Karpas-422 (cell line): ENCODE measurements around the gene AGO3. TPM values are rescaled to one million over a fixed set of nuclear protein-coding genes. Genes with fewer than 3 reads are reported as not detected.

ENCODE experiments used
- DNase-seq: peaks from one replicate; pipeline ENCODE4 v3.0.0-alpha.2; 2015
- H2AFZ ChIP-seq: fragments of 200-600 bp; sonication (generic); 2 replicates; pipeline ENCODE4 v1.6.1; 2014; ENCODE audit warnings: antibody characterized with exemption, low read length, mixed read lengths
- H3K27ac ChIP-seq: fragments of 200-600 bp; sonication (generic); 2 replicates; pipeline ENCODE4 v1.5.1; 2014; ENCODE audit warnings: mild to moderate bottlenecking, low read length, moderate library complexity
- H3K27me3 ChIP-seq: fragments of 200-600 bp; sonication (generic); 2 replicates; pipeline ENCODE4 v1.6.1; 2014; ENCODE audit warnings: low read length, mixed read lengths
- H3K36me3 ChIP-seq: fragments of 200-600 bp; sonication (generic); 2 replicates; pipeline ENCODE4 v1.6.1; 2014; ENCODE audit warnings: low read length, mixed read lengths; ENCODE audit not compliant: insufficient read depth
- H3K4me1 ChIP-seq: fragments of 200-600 bp; sonication (generic); 2 replicates; pipeline ENCODE4 v1.6.1; 2014; ENCODE audit warnings: mild to moderate bottlenecking, low read length, mixed read lengths
- H3K4me2 ChIP-seq: fragments of 200-600 bp; sonication (generic); 2 replicates; pipeline ENCODE4 v1.6.1; 2014; ENCODE audit warnings: low read length, low read depth, mild to moderate bottlenecking; ENCODE audit not compliant: poor library complexity, severe bottlenecking
- H3K4me3 ChIP-seq: fragments of 200-600 bp; sonication (generic); 2 replicates; pipeline ENCODE4 v1.5.1; 2014; ENCODE audit warnings: mild to moderate bottlenecking, antibody characterized with exemption, low read length, mixed read lengths
- H3K79me2 ChIP-seq: fragments of 200-600 bp; sonication (generic); 2 replicates; pipeline ENCODE4 v1.6.1; 2014; ENCODE audit warnings: mild to moderate bottlenecking, low read length, mixed read lengths
- H3K9ac ChIP-seq: fragments of 200-600 bp; sonication (generic); 2 replicates; pipeline ENCODE4 v1.6.0; 2014; ENCODE audit warnings: low read length
- H3K9me2 ChIP-seq: fragments of 200-600 bp; sonication (generic), shearing (Covaris generic); replicated peaks from 2 replicates; pipeline ENCODE4 v1.6.0; 2014; ENCODE audit warnings: mild to moderate bottlenecking, low read length, moderate library complexity; ENCODE audit not compliant: insufficient read depth
- H3K9me3 ChIP-seq: fragments of 300-700, 200-600 bp; sonication (generic); 2 replicates; pipeline ENCODE4 v1.6.1; 2014; ENCODE audit warnings: low read length, mixed read lengths
- H4K20me1 ChIP-seq: fragments of 200-600 bp; sonication (generic); 2 replicates; pipeline ENCODE4 v1.6.1; 2014; ENCODE audit warnings: mild to moderate bottlenecking, antibody characterized with exemption, low read length, low read depth; ENCODE audit not compliant: insufficient read depth
- total RNA-seq: library from RNA; depleted of rRNA; stranded (reverse); fragments of >200 nt; shearing (Covaris generic); gene quantifications from 2 replicates; pipeline ENCODE4 v1.2.3, GENCODE V29; 2014; ENCODE audit warnings: low replicate concordance

The AGO3 gene
- total RNA-seq, 1 experiment from 2014 or later = 46.8 TPM

- H3K9ac ChIP-seq = no peak overlapping the region
- no peak overlapping the region for H2AFZ ChIP-seq
Measured at GRCh38 chr1:36085686-36086526, 155.0 kb downstream of the AGO3 start.

GRCh38 chr1:36086529-36087232, 155.8 kb downstream of the AGO3 start:
- H2AFZ ChIP-seq = peak overlapping the region; percentile 18; the same call in 1 of the 2 replicates
- H3K9me3 ChIP-seq = no peaks in the 10 kb centered on the region
- H3K4me3 ChIP-seq = no peak overlapping the region
- H3K79me2 ChIP-seq = peaks cover 22% of the 10 kb centered on the region
- no peaks in the 10 kb centered on the region for H3K9me2 ChIP-seq
- H3K4me2 ChIP-seq = no peak overlapping the region
- DNase-seq = no peak
- 0 out of 2 replicates have a peak, but pooled peaks cover 4% of the 10 kb centered on the region for H4K20me1 ChIP-seq
- no peak overlapping the region for H3K9ac ChIP-seq
- H3K36me3 ChIP-seq = no peaks in the 10 kb centered on the region
- no peak overlapping the region for H3K27ac ChIP-seq
- H3K27me3 ChIP-seq = no peaks in the 10 kb centered on the region
- H3K4me1 ChIP-seq = peaks cover 21% of the 10 kb centered on the region

More at GRCh38 chr1:36085686-36086526, 155.0 kb downstream of the AGO3 start:
- Histone ChIP-seq H3K4me1 (peaks cover 21% of the 10 kb centered on the region), H3K79me2 (peaks cover 20% of the 10 kb centered on the region), H4K20me1 (0 out of 2 replicates have a peak, but pooled peaks cover 4% of the 10 kb centered on the region), H3K9me3 (no peaks in the 10 kb centered on the region), H3K4me3 (no peak overlapping the region), H3K36me3 (no peaks in the 10 kb centered on the region), H3K27me3 (no peaks in the 10 kb centered on the region), H3K9me2 (no peaks in the 10 kb centered on the region), H3K27ac (no peak overlapping the region), H3K4me2 (no peak overlapping the region)
- no peak for DNase-seq

GRCh38 chr1:36087233-36088123, 156.6 kb downstream of the AGO3 start:
- Histone ChIP-seq H2AFZ (peak overlapping the region; percentile 99; the same call in 1 of the 2 replicates), H3K79me2 (peaks cover 22% of the 10 kb centered on the region), H3K9me2 (no peaks in the 10 kb centered on the region), H3K4me1 (peaks cover 17% of the 10 kb centered on the region), H3K4me2 (peak overlapping the region; percentile 88), H3K36me3 (no peaks in the 10 kb centered on the region), H4K20me1 (0 out of 2 replicates have a peak, but pooled peaks cover 4% of the 10 kb centered on the region), H3K9me3 (no peaks in the 10 kb centered on the region), H3K27me3 (no peaks in the 10 kb centered on the region), H3K27ac (no peak overlapping the region), H3K9ac (no peak overlapping the region), H3K4me3 (peak overlapping the region; percentile 97; the same call in 1 of the 2 replicates)
- peak; percentile 53 for DNase-seq

- H3K4me2 ChIP-seq = peak overlapping the region; percentile 88
- H3K4me3 ChIP-seq = peak overlapping the region; percentile 97
- H3K4me1 ChIP-seq = peaks cover 17% of the 10 kb centered on the region
- H2AFZ ChIP-seq = peak overlapping the region; percentile 99
- peak overlapping the region; percentile 92 for H3K9ac ChIP-seq
- peaks cover 1% of the 10 kb centered on the region; the same call in 1 of the 2 replicates for H3K36me3 ChIP-seq
- no peaks in the 10 kb centered on the region for H3K9me2 ChIP-seq
- H3K79me2 ChIP-seq = peaks cover 22% of the 10 kb centered on the region
- no peak overlapping the region for H3K27ac ChIP-seq
- DNase-seq = no peak
- no peaks in the 10 kb centered on the region for H3K27me3 ChIP-seq
- H4K20me1 ChIP-seq = 0 out of 2 replicates have a peak, but pooled peaks cover 10% of the 10 kb centered on the region
- no peaks in the 10 kb centered on the region for H3K9me3 ChIP-seq
Measured at GRCh38 chr1:36088265-36088576, 157.3 kb downstream of the AGO3 start.

GRCh38 chr1:36088577-36089392, 157.9 kb downstream of the AGO3 start, which contains the start of gene ADPRS:
ADPRS (plus strand) TSS chr1:36088892; CDS start chr1:36088905, 13 bp downstream.
- Histone ChIP-seq H3K4me3 (peak within 1 kb of the TSS; percentile 97), H3K79me2 (peaks cover 22% of the 10 kb centered on the region), H3K4me1 (peaks cover 17% of the 10 kb centered on the region)

GRCh38 chr1:36089393-36090121, 158.7 kb downstream of the AGO3 start:
- Histone ChIP-seq H3K4me1 (peaks cover 17% of the 10 kb centered on the region), H4K20me1 (0 out of 2 replicates have a peak, but pooled peaks cover 13% of the 10 kb centered on the region), H3K36me3 (peaks cover 3% of the 10 kb centered on the region; the same call in 1 of the 2 replicates), H3K27ac (peak overlapping the region; percentile 2; the same call in 1 of the 2 replicates), H3K4me3 (peak overlapping the region; percentile 97), H3K9ac (peak overlapping the region; percentile 92), H3K4me2 (peak overlapping the region; percentile 88), H2AFZ (peak overlapping the region; percentile 56; the same call in 1 of the 2 replicates), H3K9me2 (no peaks in the 10 kb centered on the region), H3K9me3 (no peaks in the 10 kb centered on the region), H3K27me3 (no peaks in the 10 kb centered on the region), H3K79me2 (peaks cover 22% of the 10 kb centered on the region)
- DNase-seq = peak; percentile 68

More at GRCh38 chr1:36088577-36089392, 157.9 kb downstream of the AGO3 start, which contains the start of gene ADPRS:
- no peaks in the 10 kb centered on the region for H3K27me3 ChIP-seq
- H3K9me2 ChIP-seq = no peaks in the 10 kb centered on the region
- H2AFZ ChIP-seq = peak within 1 kb of the TSS; percentile 99
- H3K9ac ChIP-seq = peak within 1 kb of the TSS; percentile 92
- H3K27ac ChIP-seq = peak within 1 kb of the TSS; percentile 2; the same call in 1 of the 2 replicates
- peak within 1 kb of the TSS; percentile 88 for H3K4me2 ChIP-seq
- DNase-seq = peak; percentile 97
- H4K20me1 ChIP-seq = 0 out of 2 replicates have a peak, but pooled peaks cover 13% of the 10 kb centered on the region
- peaks cover 3% of the 10 kb centered on the region; the same call in 1 of the 2 replicates for H3K36me3 ChIP-seq
- no peaks in the 10 kb centered on the region for H3K9me3 ChIP-seq
